Nucleus accumbens (tissue), 56 donors: ENCODE data around the gene ATXN1L.
A peak's percentile ranks its signal among the peaks of the same experiment; 100 is the strongest.
"Not testable (repeated sequence)": the region's sequence is repeated elsewhere in the genome, so short reads cannot be mapped to it uniquely, and the experiment has no call there.

Experiments used
- DNase-seq, 56 donors: peaks; one replicate each; lab custom pipeline; 2025; lab: John Stamatoyannopoulos, UW

Gene ATXN1L

DNA sequence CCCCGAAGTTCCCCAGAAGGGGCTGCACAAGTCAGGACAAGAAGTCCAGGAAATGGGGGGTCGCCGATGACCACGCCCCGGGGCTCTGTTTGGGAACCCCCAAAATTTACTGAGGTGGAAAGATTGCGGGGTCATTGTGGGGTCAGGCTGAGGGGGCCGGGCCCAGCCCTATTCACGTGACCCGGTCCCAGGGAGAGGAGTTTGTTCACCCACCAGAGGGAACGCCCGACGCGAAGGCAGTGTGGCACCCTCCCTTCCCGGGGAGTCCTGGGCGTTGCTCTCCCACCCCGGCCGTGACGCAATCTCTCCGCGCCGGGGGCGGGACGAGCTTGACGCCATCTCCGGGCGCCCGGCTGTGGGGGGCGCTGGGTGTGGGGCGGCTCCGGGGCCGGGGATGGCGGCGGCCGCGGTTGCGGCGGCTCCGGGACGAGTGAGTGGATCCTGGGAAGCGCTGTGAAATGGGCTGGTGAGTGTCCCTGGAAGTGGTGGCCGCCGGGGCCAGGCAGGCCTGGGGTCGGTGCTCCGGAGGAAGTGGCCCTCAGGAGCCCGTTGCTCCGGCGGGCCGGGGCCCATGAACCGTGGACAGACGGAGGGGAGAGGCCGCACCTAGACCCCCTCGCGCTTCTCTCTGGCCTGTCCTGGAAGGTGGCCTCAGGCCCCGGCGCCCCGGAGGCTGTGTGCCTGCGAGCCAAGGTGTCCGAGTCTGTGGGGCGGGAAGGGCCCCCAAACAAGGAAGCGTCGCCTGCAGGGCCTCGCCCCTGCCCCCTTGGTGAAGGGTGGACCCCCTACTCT is at the start of gene ATXN1L:
ATXN1L (plus strand) TSS at position 338 of the 792 bp plus-strand sequence. CDS start 3,765 bp downstream, outside the sequence.
- DNase-seq = peak; percentile 29 to 95 (median 81)

GRCh38 chr16:71796501-71797097 is 49.2 kb upstream of the ATXN1L start:
- DNase-seq = no peak

GRCh38 chr16:71803305-71803690 is 42.5 kb upstream of the ATXN1L start:
- DNase-seq = no peak

- peak in 19 of 56 donors; percentile 23 to 76 (median 45) for DNase-seq
These were observed 37.7 kb upstream of the ATXN1L start for GRCh38 chr16:71807905-71808592.

DNA sequence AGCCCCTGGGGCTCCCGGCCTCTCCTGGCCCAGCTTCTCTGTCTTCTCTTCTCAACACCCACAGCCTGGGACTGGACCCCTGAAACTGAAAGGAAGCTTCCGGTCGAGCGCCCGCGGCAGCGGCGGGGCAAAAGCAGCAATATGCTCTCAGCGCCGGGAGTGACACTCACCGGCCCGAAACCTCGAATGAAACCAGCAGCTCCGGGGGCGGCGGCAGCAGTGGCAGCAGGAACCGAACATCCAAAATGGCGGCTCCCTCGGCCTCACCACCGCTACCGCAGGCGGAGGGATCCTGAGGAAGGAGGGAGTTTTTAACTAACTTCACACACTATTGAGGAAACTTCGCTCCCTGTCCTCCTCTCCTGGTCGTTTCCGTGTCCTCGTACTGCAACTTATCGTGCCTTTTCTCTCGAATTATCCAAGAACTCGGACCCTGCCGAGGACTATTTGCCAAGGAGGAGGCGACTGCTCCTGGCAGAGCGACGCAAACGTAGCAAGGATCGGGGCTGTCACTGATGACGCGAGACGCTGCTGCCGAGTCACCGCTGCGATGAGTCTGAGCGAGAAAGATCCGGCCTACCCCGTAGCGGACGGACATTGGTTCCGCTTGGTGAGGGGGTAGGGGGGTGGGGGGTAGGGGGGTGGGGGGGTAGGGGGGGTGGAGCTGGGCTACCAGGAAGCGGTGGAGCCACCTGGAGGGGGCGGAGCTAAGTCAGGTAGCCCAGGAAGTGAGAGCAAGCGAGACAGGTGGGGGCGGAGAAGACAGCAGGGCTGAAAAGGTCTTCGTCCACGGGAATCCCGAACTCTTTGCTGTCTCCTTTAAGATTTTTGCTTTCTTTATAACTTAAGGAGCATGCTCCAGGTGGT is 37.0 kb upstream of the ATXN1L start, which contains the start of gene AP1G1:
AP1G1 (minus strand) TSS at position 242 of the 867 bp plus-strand sequence. CDS start 19,355 bp downstream, outside the sequence.
- peak in 55 of 56 donors; percentile 54 to 96 (median 91) for DNase-seq

DNA sequence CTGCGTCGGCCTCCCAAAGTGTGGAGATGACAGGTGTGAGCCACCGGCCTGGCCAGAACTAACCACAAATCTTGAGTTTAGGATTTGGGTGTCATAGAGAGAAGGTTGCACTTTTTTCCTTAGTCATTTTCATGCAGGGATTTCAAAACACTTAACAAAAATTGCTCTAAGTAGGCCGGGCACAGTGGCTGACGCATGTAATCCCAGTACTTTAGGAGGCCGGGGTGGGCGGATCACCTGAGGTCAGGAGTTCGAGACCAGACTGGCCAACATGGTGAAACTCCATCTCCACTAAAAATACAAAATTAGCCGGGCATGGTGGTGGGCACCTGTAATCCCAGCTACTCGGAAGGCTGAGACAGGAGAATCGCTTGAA is 35.6 kb upstream of the ATXN1L start:
- DNase-seq = not testable (repeated sequence)

- no peak for DNase-seq
These were observed 34.4 kb upstream of the ATXN1L start for GRCh38 chr16:71811261-71811803.

- not testable (repeated sequence) for DNase-seq
These were observed 28.6 kb upstream of the ATXN1L start for GRCh38 chr16:71817155-71817500.

- DNase-seq = no peak
These were observed 19.2 kb upstream of the ATXN1L start for GRCh38 chr16:71826533-71827017.

DNA sequence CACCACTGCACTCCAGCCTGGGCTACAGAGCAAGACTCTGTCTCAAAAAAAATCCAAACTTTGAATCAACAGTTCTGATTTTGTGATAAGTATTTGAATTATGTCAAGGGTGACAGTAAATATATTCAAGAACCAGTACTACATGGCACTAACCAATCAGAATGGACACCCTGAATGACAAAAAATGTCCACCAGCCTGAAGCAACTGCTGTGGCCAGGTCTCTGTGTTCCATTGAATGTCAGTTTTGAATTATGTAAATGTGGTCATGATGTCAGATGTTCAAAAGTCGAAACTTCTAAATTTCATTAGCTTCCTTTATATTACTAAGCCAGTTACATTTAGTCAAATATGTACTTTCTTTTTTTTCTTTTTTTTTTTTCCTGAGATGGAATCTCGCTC is 15.4 kb upstream of the ATXN1L start:
- no peak for DNase-seq

DNA sequence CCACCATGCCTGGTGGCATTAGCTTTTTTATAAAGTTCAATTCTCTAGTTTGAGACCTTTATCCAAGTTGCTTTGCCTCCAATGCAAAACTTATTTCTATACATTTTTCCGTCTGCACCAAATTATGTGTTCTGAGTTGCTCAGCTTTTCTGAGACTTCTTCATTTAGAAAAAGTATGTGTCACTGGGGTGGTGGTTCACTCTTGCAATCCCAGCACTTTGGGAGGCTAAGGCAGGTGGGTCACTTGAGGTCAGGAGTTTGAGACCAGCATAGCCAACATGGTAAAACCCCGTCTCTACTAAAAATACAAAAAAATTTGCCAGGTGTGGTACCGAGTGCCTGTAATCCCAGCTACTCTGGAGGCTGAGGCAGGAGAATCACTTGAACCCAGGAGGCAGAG is 14.1 kb upstream of the ATXN1L start:
- DNase-seq = not testable (repeated sequence)

DNA sequence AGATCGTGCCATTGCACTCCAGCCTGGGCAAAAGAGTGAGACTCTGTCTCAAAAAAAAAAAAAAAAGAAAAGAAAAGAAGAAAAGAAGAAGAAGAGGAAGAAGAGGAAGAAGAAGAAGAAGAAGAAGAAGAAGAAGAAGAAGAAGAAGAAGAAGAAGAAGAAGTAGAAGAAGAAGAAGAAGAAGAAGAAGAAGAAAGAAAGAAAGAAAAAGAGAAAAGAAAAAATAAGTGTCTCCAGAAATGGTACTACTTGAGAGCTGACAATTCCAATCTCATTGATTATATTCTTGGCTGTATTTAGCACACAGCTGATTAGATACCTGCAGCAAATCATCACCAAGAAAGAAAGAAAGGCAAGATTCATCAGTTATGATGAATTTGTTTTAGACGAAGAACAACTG is 13.7 kb upstream of the ATXN1L start:
- DNase-seq = not testable (repeated sequence)

GRCh38 chr16:71834291-71834690 is 11.5 kb upstream of the ATXN1L start:
- DNase-seq = no peak

DNA sequence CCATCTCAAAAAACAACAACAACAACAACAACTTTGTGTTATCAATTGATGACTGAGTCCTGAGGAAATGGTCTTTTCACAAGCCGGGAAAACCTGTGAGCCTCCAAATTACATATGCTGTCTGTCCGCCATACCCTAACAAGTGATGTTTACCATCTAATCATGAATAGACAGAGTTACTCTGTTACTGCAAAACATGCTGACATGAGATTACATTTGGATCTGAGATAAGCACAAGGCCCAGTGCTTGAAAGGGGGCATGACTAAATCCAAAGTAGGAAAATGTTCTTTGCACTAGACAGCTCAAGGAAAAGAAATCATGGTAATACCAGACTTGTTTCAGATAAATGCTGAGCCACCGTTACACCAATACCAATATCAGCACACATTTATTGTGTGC is 8.6 kb upstream of the ATXN1L start:
- no peak for DNase-seq

DNA sequence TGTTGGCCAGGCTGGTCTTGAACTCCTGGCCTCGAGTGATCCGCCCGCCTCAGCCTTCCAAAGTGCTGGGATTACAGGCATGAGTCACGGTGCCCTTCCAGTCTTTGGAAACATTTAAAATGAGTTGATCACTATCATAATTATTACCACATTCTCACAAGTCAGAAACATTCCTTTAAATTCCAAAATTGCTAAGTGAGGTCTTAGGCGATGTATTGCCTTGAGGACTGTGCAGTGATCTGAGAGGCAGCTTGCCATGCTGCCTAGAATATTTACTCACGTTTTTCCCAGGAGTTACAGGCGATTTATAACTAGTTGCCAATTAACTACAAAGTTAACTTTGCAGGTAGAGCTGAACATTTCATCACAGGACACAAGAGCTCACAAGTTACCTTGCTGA is 5.7 kb upstream of the ATXN1L start:
- DNase-seq = no peak

- no peak for DNase-seq
These were observed 2.2 kb upstream of the ATXN1L start for GRCh38 chr16:71843572-71843971.

- DNase-seq = peak in 11 of 56 donors; percentile 1 to 22 (median 16)
These were observed 655 bp downstream of the ATXN1L start for GRCh38 chr16:71846431-71846830.

DNA sequence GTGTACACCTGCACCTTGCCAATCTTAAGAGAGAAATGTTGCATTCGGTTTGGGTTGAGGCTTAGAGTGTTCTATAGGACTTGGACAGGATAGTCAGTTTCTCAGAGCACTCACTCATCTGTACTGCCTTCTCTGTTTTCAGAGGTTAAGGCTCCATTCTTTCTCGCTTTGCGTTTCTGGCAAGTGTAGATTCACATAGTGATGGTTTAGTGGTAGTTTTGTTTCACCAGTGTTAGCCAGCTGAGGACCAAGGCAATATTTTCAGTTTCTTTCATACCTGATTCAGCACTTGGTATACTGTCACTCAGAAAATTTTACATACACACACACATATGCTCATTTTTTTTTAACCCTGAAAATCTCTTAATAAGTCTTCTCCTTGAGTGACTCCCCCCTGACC is 1.3 kb downstream of the ATXN1L start:
- DNase-seq = no peak

- no peak for DNase-seq
These were observed 2.8 kb downstream of the ATXN1L start for GRCh38 chr16:71848622-71849021.

- no peak for DNase-seq
These were observed 6.0 kb downstream of the ATXN1L start for GRCh38 chr16:71851746-71852145.
